ENCODE measurements around the gene ATXN7L1.
"Not testable (repeated sequence)": the region's sequence is repeated elsewhere in the genome, so short reads cannot be mapped to it uniquely, and the experiment has no call there.

Gene ATXN7L1

GRCh38 chr7:105890290-105890997, 14.0 kb upstream of the ATXN7L1 start:
- no peak for DNase-seq (ENCODE audit: low spot score)

GRCh38 chr7:105887569-105888189, 11.3 kb upstream of the ATXN7L1 start:
- DNase-seq (ENCODE audit: low spot score), result no peak

GRCh38 chr7:105886776-105887175, 10.4 kb upstream of the ATXN7L1 start:
- DNase-seq (ENCODE audit: low spot score), result no peak

- DNase-seq (ENCODE audit: low spot score), result no peak
These were observed 9.2 kb upstream of the ATXN7L1 start for GRCh38 chr7:105885387-105886111.

- DNase-seq (ENCODE audit: low spot score), result not testable (repeated sequence)
These were observed 6.8 kb upstream of the ATXN7L1 start for GRCh38 chr7:105883179-105883578.

- DNase-seq (ENCODE audit: low spot score), result no peak
These were observed 5.0 kb upstream of the ATXN7L1 start for GRCh38 chr7:105881439-105881838.

GRCh38 chr7:105880571-105881330, 4.4 kb upstream of the ATXN7L1 start:
- no peak for DNase-seq (ENCODE audit: low spot score)

- no peak for DNase-seq (ENCODE audit: low spot score)
These were observed 3.4 kb upstream of the ATXN7L1 start for GRCh38 chr7:105879782-105880181.

GRCh38 chr7:105878746-105879605, 2.6 kb upstream of the ATXN7L1 start:
- DNase-seq (ENCODE audit: low spot score), result no peak

GRCh38 chr7:105877736-105878135, 1.3 kb upstream of the ATXN7L1 start:
- no peak for DNase-seq (ENCODE audit: low spot score)

- DNase-seq (ENCODE audit: low spot score), result peak; percentile 17
These were observed 684 bp upstream of the ATXN7L1 start for GRCh38 chr7:105876964-105877601.

GRCh38 chr7:105875505-105875904, 894 bp downstream of the ATXN7L1 start:
- DNase-seq (ENCODE audit: low spot score), result peak; percentile 24

- DNase-seq (ENCODE audit: low spot score), result no peak
These were observed 2.3 kb downstream of the ATXN7L1 start for GRCh38 chr7:105874055-105874454.

- no peak for DNase-seq (ENCODE audit: low spot score)
These were observed 3.9 kb downstream of the ATXN7L1 start for GRCh38 chr7:105872491-105872890.

- no peak for DNase-seq (ENCODE audit: low spot score)
These were observed 5.3 kb downstream of the ATXN7L1 start for GRCh38 chr7:105871142-105871541.

GRCh38 chr7:105866102-105866801, 10.1 kb downstream of the ATXN7L1 start:
- no peak for DNase-seq (ENCODE audit: low spot score)

GRCh38 chr7:105863876-105864275, 12.5 kb downstream of the ATXN7L1 start:
- DNase-seq (ENCODE audit: low spot score), result no peak

GRCh38 chr7:105862770-105863169, 13.6 kb downstream of the ATXN7L1 start:
- no peak for DNase-seq (ENCODE audit: low spot score)

- no peak for DNase-seq (ENCODE audit: low spot score)
These were observed 14.1 kb downstream of the ATXN7L1 start for GRCh38 chr7:105862276-105862675.

GRCh38 chr7:105861224-105861623, 15.2 kb downstream of the ATXN7L1 start:
- DNase-seq (ENCODE audit: low spot score), result no peak
